Measurements from ENCODE around the gene ATPAF2. TPM values are rescaled to one million over a fixed set of nuclear protein-coding genes. Genes with fewer than 3 reads are reported as not detected.

Gene ATPAF2
- total and polyA plus RNA-seq, 10 of the 15 experiments (the other 5 are each of a cell fraction or from before 2014, with no cell fraction given), result 6.5 to 33.0 (median 26.5) TPM

DNA sequence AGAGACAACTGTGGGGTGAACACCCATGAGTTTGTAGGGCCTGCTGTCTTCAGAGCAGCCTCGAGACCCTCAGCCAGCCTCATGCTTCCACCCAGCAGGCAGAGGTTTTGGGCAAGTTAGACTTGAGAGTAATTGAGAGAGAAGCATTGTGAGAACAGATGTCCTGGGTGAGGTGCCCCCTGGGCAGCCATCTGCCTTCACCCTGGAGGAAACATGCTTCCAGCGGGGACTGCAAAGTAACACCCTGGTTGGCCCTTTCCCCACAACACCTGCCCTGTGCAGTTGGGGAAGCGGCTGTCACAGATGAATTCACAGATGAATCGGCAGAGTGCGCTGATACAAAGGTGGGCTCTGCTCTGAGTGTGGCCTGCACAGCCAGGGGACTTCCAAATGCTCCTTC, 23.4 kb downstream of the ATPAF2 start:
- Histone ChIP-seq H3K9me3 (replicated peaks; ENCODE audit: control insufficient read depth, insufficient read depth, low read length) (no peaks in the 10 kb centered on the region), H3K4me3 (no peak overlapping the region), H2AFZ (ENCODE audit: control insufficient read depth, low read depth, low read length) (no peak overlapping the region), H3K27me3 (replicated peaks in 1 of 2; ENCODE audit: control insufficient read depth in 2 of 2, insufficient read depth in 2 of 2, low read length in 1 of 2) (no peaks in the 10 kb centered on the region), H3K79me2 (ENCODE audit: control insufficient read depth, insufficient read depth, low read length) (no peaks in the 10 kb centered on the region), H4K20me1 (ENCODE audit: control insufficient read depth, insufficient read depth) (no peaks in the 10 kb centered on the region), H3K4me2 (ENCODE audit: control insufficient read depth, insufficient read depth) (no peak overlapping the region), H3K9ac (ENCODE audit: control insufficient read depth, insufficient read depth, low read length) (no peak overlapping the region), H3K27ac (ENCODE audit: control insufficient read depth, insufficient read depth) (no peak overlapping the region), H3K4me1 (ENCODE audit: control insufficient read depth, insufficient read depth, low read length) (no peaks in the 10 kb centered on the region), H3K36me3 (ENCODE audit: control insufficient read depth in 2 of 2, insufficient read depth in 2 of 2, low read length in 1 of 2) (peaks cover 0 to 8% of the 10 kb centered on the region in 2 experiments; a peak in 2 of 4 replicates)
- ChIA-PET CTCF (no interaction called here), POLR2A (no interaction called here), RAD21 (ENCODE audit: unreplicated experiment) (interaction anchor here (1.1 kb wide), 1 partner anchor 18 kb away, joined by 7 read pairs; no protein-coding TSS in a partner anchor), SMC1A (ENCODE audit: uncharacterized antibody, unreplicated experiment) (no interaction called here)
- DNase-seq (ENCODE audit: low read depth, low spot score) (no peak), FAIRE-seq (no peak), ATAC-seq (no peak)
- in situ Hi-C loops (cut with MboI) (no loop called here), intact Hi-C loops (cut with micrococcal nuclease; ENCODE audit: unreplicated experiment) (no loop called here)
- BruUV-seq (replicated peaks), result no TSS peak
- WGBS (ENCODE audit: insufficient coverage, insufficient replicate concordance, low lambda C conversion rate, missing lambda C conversion rate), result 91% methylated on average over 5 of the region's 5 CpGs
- TF ChIP-seq ZNF384 (IDR thresholded peaks at IDR 0.05; ENCODE audit: borderline replicate concordance, low read depth, low read length), result no peak
- TF ChIP-seq SPI1 (IDR thresholded peaks at IDR 0.05; ENCODE audit: borderline replicate concordance, insufficient read depth, low read depth, low read length), result no peak
- no peak for TF ChIP-seq MYC (IDR thresholded peaks at IDR 0.05; ENCODE audit: insufficient read depth, insufficient read length, insufficient replicate concordance, low read length, severe bottlenecking)
- no peak for TF ChIP-seq NR2F1 (conservative IDR thresholded peaks at IDR 0.05)
- no peak for TF ChIP-seq STAT1 (conservative IDR thresholded peaks at IDR 0.05)
- no peak for TF ChIP-seq BRCA1 (IDR thresholded peaks at IDR 0.05; ENCODE audit: low read depth, low read length)
- TF ChIP-seq DPF2 (IDR thresholded peaks at IDR 0.05), result no peak
- TF ChIP-seq TARDBP (IDR thresholded peaks at IDR 0.05; ENCODE audit: borderline replicate concordance), result no peak
- TF ChIP-seq JUND (IDR thresholded peaks at IDR 0.05; ENCODE audit: low read depth, low read length), result no peak
- TF ChIP-seq, protein P1, sequence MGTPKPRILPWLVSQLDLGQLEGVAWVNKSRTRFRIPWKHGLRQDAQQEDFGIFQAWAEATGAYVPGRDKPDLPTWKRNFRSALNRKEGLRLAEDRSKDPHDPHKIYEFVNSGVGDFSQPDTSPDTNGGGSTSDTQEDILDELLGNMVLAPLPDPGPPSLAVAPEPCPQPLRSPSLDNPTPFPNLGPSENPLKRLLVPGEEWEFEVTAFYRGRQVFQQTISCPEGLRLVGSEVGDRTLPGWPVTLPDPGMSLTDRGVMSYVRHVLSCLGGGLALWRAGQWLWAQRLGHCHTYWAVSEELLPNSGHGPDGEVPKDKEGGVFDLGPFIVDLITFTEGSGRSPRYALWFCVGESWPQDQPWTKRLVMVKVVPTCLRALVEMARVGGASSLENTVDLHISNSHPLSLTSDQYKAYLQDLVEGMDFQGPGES (IDR thresholded peaks at IDR 0.05), result no peak
- TF ChIP-seq, protein P2, sequence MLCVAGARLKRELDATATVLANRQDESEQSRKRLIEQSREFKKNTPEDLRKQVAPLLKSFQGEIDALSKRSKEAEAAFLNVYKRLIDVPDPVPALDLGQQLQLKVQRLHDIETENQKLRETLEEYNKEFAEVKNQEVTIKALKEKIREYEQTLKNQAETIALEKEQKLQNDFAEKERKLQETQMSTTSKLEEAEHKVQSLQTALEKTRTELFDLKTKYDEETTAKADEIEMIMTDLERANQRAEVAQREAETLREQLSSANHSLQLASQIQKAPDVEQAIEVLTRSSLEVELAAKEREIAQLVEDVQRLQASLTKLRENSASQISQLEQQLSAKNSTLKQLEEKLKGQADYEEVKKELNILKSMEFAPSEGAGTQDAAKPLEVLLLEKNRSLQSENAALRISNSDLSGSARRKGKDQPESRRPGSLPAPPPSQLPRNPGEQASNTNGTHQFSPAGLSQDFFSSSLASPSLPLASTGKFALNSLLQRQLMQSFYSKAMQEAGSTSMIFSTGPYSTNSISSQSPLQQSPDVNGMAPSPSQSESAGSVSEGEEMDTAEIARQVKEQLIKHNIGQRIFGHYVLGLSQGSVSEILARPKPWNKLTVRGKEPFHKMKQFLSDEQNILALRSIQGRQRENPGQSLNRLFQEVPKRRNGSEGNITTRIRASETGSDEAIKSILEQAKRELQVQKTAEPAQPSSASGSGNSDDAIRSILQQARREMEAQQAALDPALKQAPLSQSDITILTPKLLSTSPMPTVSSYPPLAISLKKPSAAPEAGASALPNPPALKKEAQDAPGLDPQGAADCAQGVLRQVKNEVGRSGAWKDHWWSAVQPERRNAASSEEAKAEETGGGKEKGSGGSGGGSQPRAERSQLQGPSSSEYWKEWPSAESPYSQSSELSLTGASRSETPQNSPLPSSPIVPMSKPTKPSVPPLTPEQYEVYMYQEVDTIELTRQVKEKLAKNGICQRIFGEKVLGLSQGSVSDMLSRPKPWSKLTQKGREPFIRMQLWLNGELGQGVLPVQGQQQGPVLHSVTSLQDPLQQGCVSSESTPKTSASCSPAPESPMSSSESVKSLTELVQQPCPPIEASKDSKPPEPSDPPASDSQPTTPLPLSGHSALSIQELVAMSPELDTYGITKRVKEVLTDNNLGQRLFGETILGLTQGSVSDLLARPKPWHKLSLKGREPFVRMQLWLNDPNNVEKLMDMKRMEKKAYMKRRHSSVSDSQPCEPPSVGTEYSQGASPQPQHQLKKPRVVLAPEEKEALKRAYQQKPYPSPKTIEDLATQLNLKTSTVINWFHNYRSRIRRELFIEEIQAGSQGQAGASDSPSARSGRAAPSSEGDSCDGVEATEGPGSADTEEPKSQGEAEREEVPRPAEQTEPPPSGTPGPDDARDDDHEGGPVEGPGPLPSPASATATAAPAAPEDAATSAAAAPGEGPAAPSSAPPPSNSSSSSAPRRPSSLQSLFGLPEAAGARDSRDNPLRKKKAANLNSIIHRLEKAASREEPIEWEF (IDR thresholded peaks at IDR 0.05; ENCODE audit: insufficient replicate concordance, low read depth, low read length), result no peak
- no peak for TF ChIP-seq LARP7 (IDR thresholded peaks at IDR 0.05)
- TF ChIP-seq, protein P3, sequence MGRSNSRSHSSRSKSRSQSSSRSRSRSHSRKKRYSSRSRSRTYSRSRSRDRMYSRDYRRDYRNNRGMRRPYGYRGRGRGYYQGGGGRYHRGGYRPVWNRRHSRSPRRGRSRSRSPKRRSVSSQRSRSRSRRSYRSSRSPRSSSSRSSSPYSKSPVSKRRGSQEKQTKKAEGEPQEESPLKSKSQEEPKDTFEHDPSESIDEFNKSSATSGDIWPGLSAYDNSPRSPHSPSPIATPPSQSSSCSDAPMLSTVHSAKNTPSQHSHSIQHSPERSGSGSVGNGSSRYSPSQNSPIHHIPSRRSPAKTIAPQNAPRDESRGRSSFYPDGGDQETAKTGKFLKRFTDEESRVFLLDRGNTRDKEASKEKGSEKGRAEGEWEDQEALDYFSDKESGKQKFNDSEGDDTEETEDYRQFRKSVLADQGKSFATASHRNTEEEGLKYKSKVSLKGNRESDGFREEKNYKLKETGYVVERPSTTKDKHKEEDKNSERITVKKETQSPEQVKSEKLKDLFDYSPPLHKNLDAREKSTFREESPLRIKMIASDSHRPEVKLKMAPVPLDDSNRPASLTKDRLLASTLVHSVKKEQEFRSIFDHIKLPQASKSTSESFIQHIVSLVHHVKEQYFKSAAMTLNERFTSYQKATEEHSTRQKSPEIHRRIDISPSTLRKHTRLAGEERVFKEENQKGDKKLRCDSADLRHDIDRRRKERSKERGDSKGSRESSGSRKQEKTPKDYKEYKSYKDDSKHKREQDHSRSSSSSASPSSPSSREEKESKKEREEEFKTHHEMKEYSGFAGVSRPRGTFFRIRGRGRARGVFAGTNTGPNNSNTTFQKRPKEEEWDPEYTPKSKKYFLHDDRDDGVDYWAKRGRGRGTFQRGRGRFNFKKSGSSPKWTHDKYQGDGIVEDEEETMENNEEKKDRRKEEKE (IDR thresholded peaks at IDR 0.05), result no peak
- TF ChIP-seq BACH1 (IDR thresholded peaks at IDR 0.05; ENCODE audit: borderline replicate concordance), result no peak
- TF ChIP-seq FOS (IDR thresholded peaks at IDR 0.05; ENCODE audit: borderline replicate concordance, extremely low read depth, insufficient read length), result no peak
